Measurements from ENCODE around the gene CELF5.

DNA sequence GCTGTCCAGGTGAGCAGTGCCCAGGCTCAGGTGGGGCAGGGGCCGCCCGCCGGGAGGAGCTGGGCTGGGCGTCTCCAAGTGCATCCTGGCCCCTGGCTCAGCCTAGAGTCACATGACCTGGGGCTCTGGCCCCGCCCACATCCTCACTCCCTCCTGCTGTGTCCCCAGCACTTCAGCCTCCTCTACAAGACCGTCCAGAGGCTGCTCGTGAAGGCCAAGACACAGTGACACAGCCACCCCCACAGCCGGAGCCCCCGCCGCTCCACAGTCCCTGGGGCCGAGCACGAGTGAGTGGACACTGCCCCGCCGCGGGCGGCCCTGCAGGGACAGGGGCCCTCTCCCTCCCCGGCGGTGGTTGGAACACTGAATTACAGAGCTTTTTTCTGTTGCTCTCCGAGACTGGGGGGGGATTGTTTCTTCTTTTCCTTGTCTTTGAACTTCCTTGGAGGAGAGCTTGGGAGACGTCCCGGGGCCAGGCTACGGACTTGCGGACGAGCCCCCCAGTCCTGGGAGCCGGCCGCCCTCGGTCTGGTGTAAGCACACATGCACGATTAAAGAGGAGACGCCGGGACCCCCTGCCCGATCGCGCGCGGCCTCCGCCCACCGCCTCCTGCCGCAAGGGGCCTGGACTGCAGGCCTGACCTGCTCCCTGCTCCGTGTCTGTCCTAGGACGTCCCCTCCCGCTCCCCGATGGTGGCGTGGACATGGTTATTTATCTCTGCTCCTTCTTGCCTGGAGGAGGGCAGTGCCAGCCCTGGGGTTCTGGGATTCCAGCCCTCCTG is 16.8 kb upstream of the CELF5 start:
- TF ChIP-seq, protein P1, sequence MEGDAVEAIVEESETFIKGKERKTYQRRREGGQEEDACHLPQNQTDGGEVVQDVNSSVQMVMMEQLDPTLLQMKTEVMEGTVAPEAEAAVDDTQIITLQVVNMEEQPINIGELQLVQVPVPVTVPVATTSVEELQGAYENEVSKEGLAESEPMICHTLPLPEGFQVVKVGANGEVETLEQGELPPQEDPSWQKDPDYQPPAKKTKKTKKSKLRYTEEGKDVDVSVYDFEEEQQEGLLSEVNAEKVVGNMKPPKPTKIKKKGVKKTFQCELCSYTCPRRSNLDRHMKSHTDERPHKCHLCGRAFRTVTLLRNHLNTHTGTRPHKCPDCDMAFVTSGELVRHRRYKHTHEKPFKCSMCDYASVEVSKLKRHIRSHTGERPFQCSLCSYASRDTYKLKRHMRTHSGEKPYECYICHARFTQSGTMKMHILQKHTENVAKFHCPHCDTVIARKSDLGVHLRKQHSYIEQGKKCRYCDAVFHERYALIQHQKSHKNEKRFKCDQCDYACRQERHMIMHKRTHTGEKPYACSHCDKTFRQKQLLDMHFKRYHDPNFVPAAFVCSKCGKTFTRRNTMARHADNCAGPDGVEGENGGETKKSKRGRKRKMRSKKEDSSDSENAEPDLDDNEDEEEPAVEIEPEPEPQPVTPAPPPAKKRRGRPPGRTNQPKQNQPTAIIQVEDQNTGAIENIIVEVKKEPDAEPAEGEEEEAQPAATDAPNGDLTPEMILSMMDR (IDR thresholded peaks at IDR 0.05), result no peak
- TF ChIP-seq POLR2AphosphoS5 (IDR thresholded peaks at IDR 0.05), result no peak
- TF ChIP-seq POLR2A (IDR thresholded peaks at IDR 0.05), result no peak
- no peak for TF ChIP-seq EP300 (IDR thresholded peaks at IDR 0.05)
